Tibial nerve (tissue), 4 donors: Measurements from ENCODE around the gene ADAMTS8. TPM values are rescaled to one million over a fixed set of nuclear protein-coding genes. Genes with fewer than 3 reads are reported as not detected.
A peak's percentile ranks its signal among the peaks of the same experiment; 100 is the strongest.

Experiments
- DNase-seq, 2 donors: peaks; one replicate each; pipeline ENCODE4 v3.0.0-alpha.2; 2019; ENCODE audit warnings: low spot score in 2 of 2
- H3K27ac ChIP-seq, 4 donors: fragments of 200-600 bp; sonication (generic) in 3 of 4; one replicate each; pipeline ENCODE4 v1.5.1; 2017 to 2019; ENCODE audit warnings: mild to moderate bottlenecking in 1 of 4
- H3K27me3 ChIP-seq, 2 donors: fragments of 200-600 bp; sonication (generic) in 1 of 2; one replicate each; pipeline versions ENCODE4 v1.5.1 to v1.6.0; 2017 to 2019
- H3K36me3 ChIP-seq, 3 donors: fragments of 200-600 bp; sonication (generic); one replicate each; pipeline ENCODE4 v1.5.1; 2018 to 2019
- H3K4me1 ChIP-seq, 4 donors: fragments of 200-600 bp; sonication (generic) in 3 of 4; one replicate each; pipeline ENCODE4 v1.5.1; 2017 to 2019
- H3K4me3 ChIP-seq, 4 donors: fragments of 200-600 bp; sonication (generic) in 3 of 4; one replicate each; pipeline ENCODE4 v1.5.1; 2017 to 2019; ENCODE audit warnings: mild to moderate bottlenecking in 1 of 4, moderate library complexity in 1 of 4
- H3K9me3 ChIP-seq, 4 donors: fragments of 200-600 bp; sonication (generic) in 3 of 4; one replicate each; pipeline ENCODE4 v1.5.1; 2017 to 2019
- EP300 ChIP-seq, 2 donors: sonication (generic); formaldehyde crosslinking; IDR thresholded peaks; one replicate each; pipeline ENCODE4 v1.6.1; 2017; ENCODE audit warnings: antibody characterized with exemption in 2 of 2, mild to moderate bottlenecking in 1 of 2
- POLR2A ChIP-seq, 2 donors: fragments of 450-650 bp; IDR thresholded peaks; one replicate each; pipeline ENCODE4 v1.6.1; 2017; ENCODE audit warnings: antibody characterized with exemption in 2 of 2, mild to moderate bottlenecking in 2 of 2, moderate library complexity in 2 of 2
- WGBS, 2 donors: methylation state at CpG; one replicate each; pipeline ENCODE4 v1.1.5; 2018; 5-methylcytosine and 5-hydroxymethylcytosine counted together
- total RNA-seq, 4 donors: library from RNA; depleted of rRNA; stranded (reverse); fragments of >200 nt; gene quantifications; one replicate each; pipeline ENCODE4 v1.1.0, GENCODE V29; 2016
- TF ChIP-seq, protein P1 (sequence below), 5 experiments: fragments of 200-600 bp in 3 of 5; fragments of 450-650 bp in 2 of 5; sonication (generic) in 3 of 5; IDR thresholded peaks; one replicate each; pipeline ENCODE4 v1.5.1; 2016 to 2019; ENCODE audit warnings: antibody characterized with exemption in 5 of 5, mild to moderate bottlenecking in 3 of 5, moderate library complexity in 2 of 5

Gene ADAMTS8
- total RNA-seq, 4 donors from 2014 or later, result 0.66 to 3.9 (median 1.6) TPM

DNA sequence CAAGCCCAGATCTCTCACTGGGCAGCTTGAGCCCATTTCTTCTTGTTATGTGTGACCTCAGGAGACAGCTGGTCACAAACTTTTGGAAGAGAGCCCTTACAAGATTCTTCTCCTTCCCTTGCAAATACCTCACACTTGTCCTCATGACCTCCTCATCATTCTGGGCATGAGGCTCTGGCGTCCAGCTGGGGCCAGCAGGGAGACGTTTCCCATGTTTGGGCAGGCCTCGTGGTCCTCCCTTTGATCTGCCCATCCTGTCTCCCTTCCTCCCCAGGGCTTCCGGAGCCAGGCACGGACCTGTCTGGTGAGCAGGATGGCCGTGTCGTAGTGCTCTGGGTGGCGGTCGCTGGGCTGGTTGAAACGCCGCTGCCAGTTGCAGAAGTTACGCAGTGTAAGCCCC lies 9.7 kb downstream of the ADAMTS8 start:
- Histone ChIP-seq H3K27me3 (no peaks in the 10 kb centered on the region), H3K9me3 (no peaks in the 10 kb centered on the region), H3K27ac (no peak overlapping the region), H3K4me3 (no peak overlapping the region), H3K4me1 (peaks cover 0 to 4% (median 0%) of the 10 kb centered on the region in 4 donors), H3K36me3 (peaks cover 0 to 9% (median 0%) of the 10 kb centered on the region in 3 donors)
- no peak for TF ChIP-seq EP300 (IDR thresholded peaks at IDR 0.05)
- TF ChIP-seq, protein P1, sequence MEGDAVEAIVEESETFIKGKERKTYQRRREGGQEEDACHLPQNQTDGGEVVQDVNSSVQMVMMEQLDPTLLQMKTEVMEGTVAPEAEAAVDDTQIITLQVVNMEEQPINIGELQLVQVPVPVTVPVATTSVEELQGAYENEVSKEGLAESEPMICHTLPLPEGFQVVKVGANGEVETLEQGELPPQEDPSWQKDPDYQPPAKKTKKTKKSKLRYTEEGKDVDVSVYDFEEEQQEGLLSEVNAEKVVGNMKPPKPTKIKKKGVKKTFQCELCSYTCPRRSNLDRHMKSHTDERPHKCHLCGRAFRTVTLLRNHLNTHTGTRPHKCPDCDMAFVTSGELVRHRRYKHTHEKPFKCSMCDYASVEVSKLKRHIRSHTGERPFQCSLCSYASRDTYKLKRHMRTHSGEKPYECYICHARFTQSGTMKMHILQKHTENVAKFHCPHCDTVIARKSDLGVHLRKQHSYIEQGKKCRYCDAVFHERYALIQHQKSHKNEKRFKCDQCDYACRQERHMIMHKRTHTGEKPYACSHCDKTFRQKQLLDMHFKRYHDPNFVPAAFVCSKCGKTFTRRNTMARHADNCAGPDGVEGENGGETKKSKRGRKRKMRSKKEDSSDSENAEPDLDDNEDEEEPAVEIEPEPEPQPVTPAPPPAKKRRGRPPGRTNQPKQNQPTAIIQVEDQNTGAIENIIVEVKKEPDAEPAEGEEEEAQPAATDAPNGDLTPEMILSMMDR (IDR thresholded peaks at IDR 0.05), result no peak
- TF ChIP-seq POLR2A (IDR thresholded peaks at IDR 0.05), result no peak
- DNase-seq, result no peak
- WGBS, 2 donors, result 77 to 79% methylated on average over 12 of the region's 12 CpGs

DNA sequence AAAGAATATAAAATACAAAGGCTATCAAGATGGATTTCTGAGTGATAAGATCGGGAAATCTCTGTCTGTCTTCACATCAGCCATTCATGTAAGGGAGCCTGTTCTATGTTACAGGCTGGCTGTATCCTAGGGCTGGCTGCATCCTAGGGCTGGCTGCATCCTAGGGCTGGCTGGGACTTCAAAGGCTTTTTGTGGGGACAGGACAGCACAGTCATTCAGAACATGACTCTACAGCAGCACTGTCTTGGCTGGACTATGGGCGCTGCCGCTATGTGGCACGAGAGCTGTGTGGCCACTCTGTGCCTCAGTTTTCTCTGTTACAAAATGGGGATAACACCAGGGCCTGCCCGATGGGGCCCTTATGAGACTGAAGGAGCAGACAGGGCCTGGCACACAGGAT lies 10.2 kb downstream of the ADAMTS8 start:
- peaks cover 0 to 9% (median 0%) of the 10 kb centered on the region in 3 donors for H3K36me3 ChIP-seq
- H3K4me3 ChIP-seq, result no peak overlapping the region
- TF ChIP-seq, protein P1 (IDR thresholded peaks at IDR 0.05), result no peak
- TF ChIP-seq EP300 (IDR thresholded peaks at IDR 0.05) (no peak), POLR2A (IDR thresholded peaks at IDR 0.05) (no peak)
- DNase-seq, result no peak
- no peak overlapping the region for H3K27ac ChIP-seq
- H3K27me3 ChIP-seq, result no peaks in the 10 kb centered on the region
- H3K9me3 ChIP-seq, result no peaks in the 10 kb centered on the region
- WGBS, 2 donors, result 70 to 88% methylated on average over 1 to 5 of the region's 5 CpGs
- peaks cover 0 to 4% (median 0%) of the 10 kb centered on the region in 4 donors for H3K4me1 ChIP-seq

DNA sequence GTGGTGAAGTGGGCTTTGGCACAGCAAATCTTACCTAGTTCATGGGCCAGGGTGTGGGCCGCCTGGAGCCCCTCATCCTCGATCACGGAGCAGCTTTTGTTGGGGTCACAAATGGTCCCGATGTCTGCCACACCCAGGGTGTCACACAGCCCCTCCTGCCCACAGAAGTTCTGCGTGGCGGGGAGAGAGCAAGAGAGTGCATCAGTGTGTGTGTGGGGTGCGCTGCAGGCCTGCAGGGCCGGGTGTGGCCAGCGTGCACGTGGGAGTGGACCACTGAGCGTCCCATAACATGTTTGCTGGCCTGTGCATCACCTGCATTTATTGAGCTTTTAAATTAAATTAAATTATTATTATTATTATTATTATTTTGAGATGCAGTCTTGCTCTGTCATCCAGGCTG lies 11.5 kb downstream of the ADAMTS8 start:
- Histone ChIP-seq H3K36me3 (peaks cover 0 to 10% (median 0%) of the 10 kb centered on the region in 3 donors), H3K4me1 (peaks cover 0 to 4% (median 0%) of the 10 kb centered on the region in 4 donors), H3K27me3 (no peaks in the 10 kb centered on the region), H3K9me3 (no peaks in the 10 kb centered on the region), H3K4me3 (no peak overlapping the region), H3K27ac (no peak overlapping the region)
- WGBS, 2 donors, result 93 to 96% methylated on average over 11 of the region's 11 CpGs
- DNase-seq, result no peak
- no peak for TF ChIP-seq EP300 (IDR thresholded peaks at IDR 0.05)
- TF ChIP-seq, protein P1 (IDR thresholded peaks at IDR 0.05), result no peak
- TF ChIP-seq POLR2A (IDR thresholded peaks at IDR 0.05), result no peak

DNA sequence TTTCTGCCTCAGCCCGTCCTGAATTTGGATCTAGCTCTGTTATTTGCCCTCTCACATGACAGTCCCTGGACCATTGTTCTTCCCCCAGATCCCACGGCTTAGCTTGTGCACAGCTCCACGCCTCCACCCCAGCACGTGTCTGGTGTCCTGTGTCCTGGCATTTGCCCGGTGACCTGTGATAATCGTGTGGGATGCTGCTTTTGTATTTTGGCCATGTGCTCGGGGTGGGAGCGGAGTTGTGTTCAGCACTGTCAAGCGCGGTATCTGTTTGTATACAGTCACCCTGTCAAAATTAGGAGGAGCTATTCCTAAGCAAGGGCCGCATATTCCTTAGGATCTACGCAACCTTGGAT lies 11.9 kb downstream of the ADAMTS8 start:
- TF ChIP-seq POLR2A (IDR thresholded peaks at IDR 0.05), result no peak
- TF ChIP-seq, protein P1 (IDR thresholded peaks at IDR 0.05), result no peak
- peak in 1 of 2 donors; percentile 28 for TF ChIP-seq EP300 (IDR thresholded peaks at IDR 0.05)
- Histone ChIP-seq H3K9me3 (no peaks in the 10 kb centered on the region), H3K4me3 (no peak overlapping the region), H3K36me3 (peaks cover 0 to 14% (median 0%) of the 10 kb centered on the region in 3 donors), H3K27ac (no peak overlapping the region), H3K4me1 (peaks cover 0 to 4% (median 0%) of the 10 kb centered on the region in 4 donors), H3K27me3 (no peaks in the 10 kb centered on the region)
- 56 to 67% methylated on average over 12 of the region's 12 CpGs for WGBS, 2 donors
- DNase-seq, result no peak

DNA sequence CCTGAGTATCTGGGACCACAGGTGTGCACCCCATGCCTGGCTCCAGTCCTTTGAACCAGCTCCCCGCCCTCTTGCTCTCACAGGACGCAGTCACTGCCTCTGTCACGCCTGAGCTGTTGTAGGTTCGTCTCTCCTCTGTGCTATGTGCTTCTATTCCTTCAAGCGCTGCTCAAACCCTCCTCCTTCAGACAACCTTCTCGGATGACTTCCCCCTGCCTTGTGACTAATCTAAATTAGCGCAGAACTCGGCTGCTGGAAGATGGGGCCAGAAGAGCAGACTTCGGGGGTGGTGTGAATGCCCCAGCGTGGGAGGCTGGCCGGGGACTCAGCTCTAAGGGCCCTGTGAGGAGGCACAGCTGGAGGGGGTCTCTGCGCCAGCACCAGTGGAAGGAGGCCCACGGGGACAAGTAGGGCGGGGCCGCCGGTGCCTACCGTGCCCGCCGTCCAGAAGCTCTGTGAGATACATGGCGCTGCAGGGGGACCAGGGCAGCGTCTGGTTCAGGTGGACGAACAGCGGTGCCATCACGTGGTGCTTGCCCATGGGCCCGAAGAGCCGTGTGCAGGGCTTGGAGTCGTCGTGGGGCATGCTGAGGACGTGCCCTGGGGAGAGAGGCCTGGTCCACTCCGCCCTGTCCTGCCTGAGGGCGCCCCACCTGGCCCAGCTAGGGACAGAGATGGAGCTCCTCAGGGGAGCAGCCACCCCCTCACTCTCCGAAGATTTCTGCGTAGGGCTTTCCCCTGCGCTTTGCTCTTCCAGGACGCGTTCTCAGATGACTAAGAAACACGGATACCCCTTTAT lies 12.5 kb downstream of the ADAMTS8 start:
- Histone ChIP-seq H3K36me3 (peaks cover 0 to 14% (median 0%) of the 10 kb centered on the region in 3 donors), H3K27me3 (no peaks in the 10 kb centered on the region), H3K27ac (peak overlapping the region in 1 of 4 donors; percentile 20), H3K4me3 (no peak overlapping the region), H3K4me1 (peaks cover 0 to under 1% (median 0%) of the 10 kb centered on the region in 4 donors), H3K9me3 (no peaks in the 10 kb centered on the region)
- WGBS, 2 donors, result 86 to 88% methylated on average over 34 to 37 of the region's 37 CpGs
- DNase-seq, result no peak
- TF ChIP-seq, protein P1 (IDR thresholded peaks at IDR 0.05), result no peak
- no peak for TF ChIP-seq POLR2A (IDR thresholded peaks at IDR 0.05)
- no peak for TF ChIP-seq EP300 (IDR thresholded peaks at IDR 0.05)
